GM23338 (cell line): Measurements from ENCODE around the gene DOCK10. TPM values are rescaled to one million over a fixed set of nuclear protein-coding genes. Genes with fewer than 3 reads are reported as not detected.

ENCODE experiments used
- ATAC-seq: fragments of 200-7000 bp; cut with Tn5 transposase; 3 replicates; pipeline ENCODE4 v1.9.1; 2020
- DNase-seq: peaks from one replicate; pipeline ENCODE4 v3.0.0-alpha.2; 2015; ENCODE audit warnings: low spot score
- H2AFZ ChIP-seq: fragments of 200-600 bp; sonication (generic); 2 replicates; pipeline ENCODE4 v1.8.0; 2016; ENCODE audit warnings: antibody characterized with exemption, mild to moderate bottlenecking, moderate library complexity
- H3F3A ChIP-seq: fragments of 200-600 bp; sonication (generic); replicated peaks from 2 replicates; pipeline ENCODE4 v1.8.0; 2017; ENCODE audit warnings: antibody characterized with exemption, mixed run types, low read depth
- H3K27ac ChIP-seq: fragments of 200-600 bp; sonication (generic); 2 replicates; pipeline ENCODE4 v1.6.1; 2016; ENCODE audit warnings: low read depth
- H3K27me3 ChIP-seq: fragments of 200-600 bp; sonication (generic); 2 replicates; pipeline ENCODE4 v1.8.0; 2016; ENCODE audit warnings: mild to moderate bottlenecking, mixed run types, moderate library complexity; ENCODE audit not compliant: insufficient read depth
- H3K36me3 ChIP-seq: fragments of 200-600 bp; sonication (generic); 2 replicates; pipeline ENCODE4 v1.8.0; 2016; ENCODE audit warnings: mild to moderate bottlenecking; ENCODE audit not compliant: insufficient read depth
- H3K4me1 ChIP-seq: fragments of 200-600 bp; sonication (generic); 2 replicates; pipeline ENCODE4 v1.8.0; 2016; ENCODE audit warnings: mild to moderate bottlenecking, moderate library complexity; ENCODE audit not compliant: insufficient read depth
- H3K4me2 ChIP-seq: fragments of 200-600 bp; sonication (generic); 2 replicates; pipeline ENCODE4 v1.7.1; 2017; ENCODE audit warnings: mixed run types
- H3K4me3 ChIP-seq: fragments of 200-600 bp; sonication (generic); 2 replicates; pipeline ENCODE4 v1.6.1; 2016; ENCODE audit warnings: mixed run types
- H3K79me2 ChIP-seq: fragments of 200-600 bp; sonication (generic); replicated peaks from 2 replicates; pipeline ENCODE4 v1.8.0; 2017; ENCODE audit warnings: mild to moderate bottlenecking; ENCODE audit not compliant: insufficient read depth
- H3K9me2 ChIP-seq: fragments of 200-600 bp; sonication (generic); 2 replicates; pipeline ENCODE4 v1.8.0; 2017; ENCODE audit not compliant: insufficient read depth
- H4K20me1 ChIP-seq: fragments of 200-600 bp; sonication (generic); replicated peaks from 2 replicates; pipeline ENCODE4 v1.8.0; 2017; ENCODE audit warnings: mild to moderate bottlenecking; ENCODE audit not compliant: insufficient read depth
- H3K27ac Mint-ChIP-seq: 2 replicates; pipeline ENCODE4 v1.8.0; 2020; ENCODE audit warnings: inconsistent platforms, mild to moderate bottlenecking, moderate library complexity, mixed read lengths
- H3K27me3 Mint-ChIP-seq: 3 replicates; pipeline ENCODE4 v1.8.0; 2022; ENCODE audit warnings: low read depth, mild to moderate bottlenecking, moderate library complexity, mixed read lengths, inconsistent platforms; ENCODE audit not compliant: insufficient read depth, poor library complexity
- H3K36me3 Mint-ChIP-seq: 3 replicates; pipeline ENCODE4 v1.8.0; 2021; ENCODE audit warnings: low read depth, mild to moderate bottlenecking, inconsistent platforms, moderate library complexity, mixed read lengths
- H3K4me1 Mint-ChIP-seq: 3 replicates; pipeline ENCODE4 v1.8.0; 2020; ENCODE audit warnings: mild to moderate bottlenecking, inconsistent platforms, mixed read lengths
- H3K4me3 Mint-ChIP-seq: 3 replicates; pipeline ENCODE4 v1.8.0; 2021; ENCODE audit warnings: moderate library complexity, mild to moderate bottlenecking, inconsistent platforms, mixed read lengths
- H3K9me3 Mint-ChIP-seq: 3 replicates; pipeline ENCODE4 v1.8.0; 2020; ENCODE audit warnings: moderate library complexity, mild to moderate bottlenecking, inconsistent platforms, mixed read lengths
- CREB1 ChIP-seq: fragments of 250-450 bp; sonication (Bioruptor Pico); IDR thresholded peaks from 2 replicates; pipeline ENCODE4 v1.5.0; 2020; ENCODE audit warnings: low read depth, mild to moderate bottlenecking, moderate library complexity
- EZH2 ChIP-seq: fragments of 200-600 bp; sonication (generic); IDR thresholded peaks from one replicate; pipeline ENCODE4 v1.8.0; 2017; ENCODE audit warnings: antibody characterized with exemption, mild to moderate bottlenecking, low read depth; ENCODE audit not compliant: unreplicated experiment
- EZH2phosphoT487 ChIP-seq: fragments of 200-600 bp; sonication (generic); IDR thresholded peaks from one replicate; pipeline ENCODE4 v1.8.1; 2018; ENCODE audit warnings: antibody characterized with exemption; ENCODE audit not compliant: unreplicated experiment
- JUNB ChIP-seq: IDR thresholded peaks from one replicate; pipeline ENCODE4 v1.6.1; 2016; ENCODE audit warnings: antibody characterized with exemption; ENCODE audit not compliant: unreplicated experiment
- NANOG ChIP-seq: IDR thresholded peaks from 2 replicates; pipeline ENCODE4 v1.6.1; 2016; ENCODE audit warnings: antibody characterized with exemption, borderline replicate concordance
- POLR2AphosphoS5 ChIP-seq: IDR thresholded peaks from 2 replicates; pipeline ENCODE4 v1.6.1; 2016; ENCODE audit warnings: antibody characterized with exemption, low read depth
- STAT1 ChIP-seq: IDR thresholded peaks from one replicate; pipeline ENCODE4 v1.6.1; 2016; ENCODE audit warnings: antibody characterized with exemption; ENCODE audit not compliant: unreplicated experiment
- ZNF114 ChIP-seq: fragments of 250-450 bp; sonication (Bioruptor Pico); IDR thresholded peaks from 2 replicates; pipeline ENCODE4 v1.5.0; 2020; ENCODE audit warnings: mild to moderate bottlenecking, moderate library complexity
- ZNF331 ChIP-seq: fragments of 250-450 bp; sonication (Bioruptor Pico); IDR thresholded peaks from 2 replicates; pipeline ENCODE4 v1.5.0; 2020; ENCODE audit warnings: low read depth, mild to moderate bottlenecking, moderate library complexity
- polyA plus RNA-seq: library from polyadenylated mRNA; unstranded; fragments of >200 nt; fragmentation: Nextera tagmentation; extraction: Ambion mirVana; gene quantifications from 2 replicates; pipeline ENCODE4 v1.2.1, GENCODE V29; 2016
- total RNA-seq: library from RNA; depleted of rRNA; stranded (reverse); fragments of >200 nt; shearing (Covaris generic); gene quantifications from 2 replicates; pipeline ENCODE4 v1.2.3, GENCODE V29; 2014
- TF ChIP-seq, protein P1 (sequence below): IDR thresholded peaks from 2 replicates; pipeline ENCODE4 v1.6.1; 2016; ENCODE audit warnings: antibody characterized with exemption
- TF ChIP-seq, protein P2 (sequence below), 2 experiments: fragments of 200-600 bp in 1 of 2; sonication (generic) in 1 of 2; conservative IDR thresholded peaks; 2 replicates each; pipeline versions ENCODE4 v1.5.1 to v1.6.1; 2016 to 2017; ENCODE audit warnings: antibody characterized with exemption in 2 of 2, low read depth in 2 of 2, mild to moderate bottlenecking in 2 of 2, moderate library complexity in 1 of 2
- TF ChIP-seq, protein P3 (sequence below): fragments of 250-450 bp; sonication (Bioruptor Pico); IDR thresholded peaks from 2 replicates; pipeline ENCODE4 v1.5.0; 2020; ENCODE audit warnings: mild to moderate bottlenecking, moderate library complexity
- TF ChIP-seq, protein P4 (sequence below): IDR thresholded peaks from one replicate; pipeline ENCODE4 v1.6.1; 2018; ENCODE audit warnings: antibody characterized with exemption; ENCODE audit not compliant: unreplicated experiment

DOCK10 gene
- total and polyA plus RNA-seq, 2 experiments from 2014 or later = 1.0 to 1.7 TPM

DNA sequence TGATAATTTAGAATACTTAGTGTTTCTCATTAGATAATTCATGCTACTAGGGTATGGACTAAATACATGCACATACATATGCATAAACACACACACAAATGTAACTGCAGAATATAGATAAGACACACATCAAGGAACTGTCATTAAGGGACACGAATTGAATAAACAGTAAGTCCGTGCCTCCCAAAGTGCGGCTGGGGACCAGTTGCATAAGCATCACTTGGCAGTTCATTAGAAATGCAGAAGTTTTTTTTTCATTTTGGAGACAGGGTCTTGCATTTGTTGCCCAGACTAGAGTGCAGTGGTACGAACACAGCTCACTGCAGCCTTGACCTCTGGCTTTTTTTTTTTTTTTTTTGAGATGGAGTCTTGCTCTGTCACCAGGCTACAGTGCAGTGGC lies 196.1 kb downstream of the DOCK10 start:
- H3K27ac ChIP-seq = no peak overlapping the region
- H3K4me1 Mint-ChIP-seq = no peaks in the 10 kb centered on the region
- H2AFZ ChIP-seq = no peak overlapping the region
- no peaks in the 10 kb centered on the region for H3F3A ChIP-seq
- no peak overlapping the region for H3K4me3 ChIP-seq
- H3K27ac Mint-ChIP-seq = no peak overlapping the region
- no peak overlapping the region for H3K4me2 ChIP-seq
- no peaks in the 10 kb centered on the region for H3K36me3 ChIP-seq
- TF ChIP-seq, protein P1, sequence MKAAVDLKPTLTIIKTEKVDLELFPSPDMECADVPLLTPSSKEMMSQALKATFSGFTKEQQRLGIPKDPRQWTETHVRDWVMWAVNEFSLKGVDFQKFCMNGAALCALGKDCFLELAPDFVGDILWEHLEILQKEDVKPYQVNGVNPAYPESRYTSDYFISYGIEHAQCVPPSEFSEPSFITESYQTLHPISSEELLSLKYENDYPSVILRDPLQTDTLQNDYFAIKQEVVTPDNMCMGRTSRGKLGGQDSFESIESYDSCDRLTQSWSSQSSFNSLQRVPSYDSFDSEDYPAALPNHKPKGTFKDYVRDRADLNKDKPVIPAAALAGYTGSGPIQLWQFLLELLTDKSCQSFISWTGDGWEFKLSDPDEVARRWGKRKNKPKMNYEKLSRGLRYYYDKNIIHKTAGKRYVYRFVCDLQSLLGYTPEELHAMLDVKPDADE = no peak
- TF ChIP-seq ZNF331 (CRISPR knock-in tag) (no peak), CREB1 (CRISPR knock-in tag) (no peak), NANOG (no peak), EZH2 (no peak), STAT1 (no peak), ZNF114 (CRISPR knock-in tag) (no peak), POLR2AphosphoS5 (no peak), JUNB (no peak), EZH2phosphoT487 (no peak)
- TF ChIP-seq, protein P2, sequence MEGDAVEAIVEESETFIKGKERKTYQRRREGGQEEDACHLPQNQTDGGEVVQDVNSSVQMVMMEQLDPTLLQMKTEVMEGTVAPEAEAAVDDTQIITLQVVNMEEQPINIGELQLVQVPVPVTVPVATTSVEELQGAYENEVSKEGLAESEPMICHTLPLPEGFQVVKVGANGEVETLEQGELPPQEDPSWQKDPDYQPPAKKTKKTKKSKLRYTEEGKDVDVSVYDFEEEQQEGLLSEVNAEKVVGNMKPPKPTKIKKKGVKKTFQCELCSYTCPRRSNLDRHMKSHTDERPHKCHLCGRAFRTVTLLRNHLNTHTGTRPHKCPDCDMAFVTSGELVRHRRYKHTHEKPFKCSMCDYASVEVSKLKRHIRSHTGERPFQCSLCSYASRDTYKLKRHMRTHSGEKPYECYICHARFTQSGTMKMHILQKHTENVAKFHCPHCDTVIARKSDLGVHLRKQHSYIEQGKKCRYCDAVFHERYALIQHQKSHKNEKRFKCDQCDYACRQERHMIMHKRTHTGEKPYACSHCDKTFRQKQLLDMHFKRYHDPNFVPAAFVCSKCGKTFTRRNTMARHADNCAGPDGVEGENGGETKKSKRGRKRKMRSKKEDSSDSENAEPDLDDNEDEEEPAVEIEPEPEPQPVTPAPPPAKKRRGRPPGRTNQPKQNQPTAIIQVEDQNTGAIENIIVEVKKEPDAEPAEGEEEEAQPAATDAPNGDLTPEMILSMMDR (conservative IDR thresholded peaks at IDR 0.05; ENCODE audit: low read depth in 2 of 2) = no peak
- TF ChIP-seq, protein P3, sequence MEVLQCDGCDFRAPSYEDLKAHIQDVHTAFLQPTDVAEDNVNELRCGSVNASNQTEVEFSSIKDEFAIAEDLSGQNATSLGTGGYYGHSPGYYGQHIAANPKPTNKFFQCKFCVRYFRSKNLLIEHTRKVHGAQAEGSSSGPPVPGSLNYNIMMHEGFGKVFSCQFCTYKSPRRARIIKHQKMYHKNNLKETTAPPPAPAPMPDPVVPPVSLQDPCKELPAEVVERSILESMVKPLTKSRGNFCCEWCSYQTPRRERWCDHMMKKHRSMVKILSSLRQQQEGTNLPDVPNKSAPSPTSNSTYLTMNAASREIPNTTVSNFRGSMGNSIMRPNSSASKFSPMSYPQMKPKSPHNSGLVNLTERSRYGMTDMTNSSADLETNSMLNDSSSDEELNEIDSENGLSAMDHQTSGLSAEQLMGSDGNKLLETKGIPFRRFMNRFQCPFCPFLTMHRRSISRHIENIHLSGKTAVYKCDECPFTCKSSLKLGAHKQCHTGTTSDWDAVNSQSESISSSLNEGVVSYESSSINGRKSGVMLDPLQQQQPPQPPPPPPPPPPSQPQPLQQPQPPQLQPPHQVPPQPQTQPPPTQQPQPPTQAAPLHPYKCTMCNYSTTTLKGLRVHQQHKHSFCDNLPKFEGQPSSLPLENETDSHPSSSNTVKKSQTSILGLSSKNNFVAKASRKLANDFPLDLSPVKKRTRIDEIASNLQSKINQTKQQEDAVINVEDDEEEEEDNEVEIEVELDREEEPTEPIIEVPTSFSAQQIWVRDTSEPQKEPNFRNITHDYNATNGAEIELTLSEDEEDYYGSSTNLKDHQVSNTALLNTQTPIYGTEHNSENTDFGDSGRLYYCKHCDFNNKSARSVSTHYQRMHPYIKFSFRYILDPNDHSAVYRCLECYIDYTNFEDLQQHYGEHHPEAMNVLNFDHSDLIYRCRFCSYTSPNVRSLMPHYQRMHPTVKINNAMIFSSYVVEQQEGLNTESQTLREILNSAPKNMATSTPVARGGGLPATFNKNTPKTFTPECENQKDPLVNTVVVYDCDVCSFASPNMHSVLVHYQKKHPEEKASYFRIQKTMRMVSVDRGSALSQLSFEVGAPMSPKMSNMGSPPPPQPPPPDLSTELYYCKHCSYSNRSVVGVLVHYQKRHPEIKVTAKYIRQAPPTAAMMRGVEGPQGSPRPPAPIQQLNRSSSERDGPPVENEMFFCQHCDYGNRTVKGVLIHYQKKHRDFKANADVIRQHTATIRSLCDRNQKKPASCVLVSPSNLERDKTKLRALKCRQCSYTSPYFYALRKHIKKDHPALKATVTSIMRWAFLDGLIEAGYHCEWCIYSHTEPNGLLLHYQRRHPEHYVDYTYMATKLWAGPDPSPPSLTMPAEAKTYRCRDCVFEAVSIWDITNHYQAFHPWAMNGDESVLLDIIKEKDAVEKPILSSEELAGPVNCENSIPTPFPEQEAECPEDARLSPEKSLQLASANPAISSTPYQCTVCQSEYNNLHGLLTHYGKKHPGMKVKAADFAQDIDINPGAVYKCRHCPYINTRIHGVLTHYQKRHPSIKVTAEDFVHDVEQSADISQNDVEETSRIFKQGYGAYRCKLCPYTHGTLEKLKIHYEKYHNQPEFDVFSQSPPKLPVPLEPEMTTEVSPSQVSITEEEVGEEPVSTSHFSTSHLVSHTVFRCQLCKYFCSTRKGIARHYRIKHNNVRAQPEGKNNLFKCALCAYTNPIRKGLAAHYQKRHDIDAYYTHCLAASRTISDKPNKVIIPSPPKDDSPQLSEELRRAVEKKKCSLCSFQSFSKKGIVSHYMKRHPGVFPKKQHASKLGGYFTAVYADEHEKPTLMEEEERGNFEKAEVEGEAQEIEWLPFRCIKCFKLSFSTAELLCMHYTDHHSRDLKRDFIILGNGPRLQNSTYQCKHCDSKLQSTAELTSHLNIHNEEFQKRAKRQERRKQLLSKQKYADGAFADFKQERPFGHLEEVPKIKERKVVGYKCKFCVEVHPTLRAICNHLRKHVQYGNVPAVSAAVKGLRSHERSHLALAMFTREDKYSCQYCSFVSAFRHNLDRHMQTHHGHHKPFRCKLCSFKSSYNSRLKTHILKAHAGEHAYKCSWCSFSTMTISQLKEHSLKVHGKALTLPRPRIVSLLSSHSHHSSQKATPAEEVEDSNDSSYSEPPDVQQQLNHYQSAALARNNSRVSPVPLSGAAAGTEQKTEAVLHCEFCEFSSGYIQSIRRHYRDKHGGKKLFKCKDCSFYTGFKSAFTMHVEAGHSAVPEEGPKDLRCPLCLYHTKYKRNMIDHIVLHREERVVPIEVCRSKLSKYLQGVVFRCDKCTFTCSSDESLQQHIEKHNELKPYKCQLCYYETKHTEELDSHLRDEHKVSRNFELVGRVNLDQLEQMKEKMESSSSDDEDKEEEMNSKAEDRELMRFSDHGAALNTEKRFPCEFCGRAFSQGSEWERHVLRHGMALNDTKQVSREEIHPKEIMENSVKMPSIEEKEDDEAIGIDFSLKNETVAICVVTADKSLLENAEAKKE (CRISPR knock-in tag) = no peak
- TF ChIP-seq, protein P4, sequence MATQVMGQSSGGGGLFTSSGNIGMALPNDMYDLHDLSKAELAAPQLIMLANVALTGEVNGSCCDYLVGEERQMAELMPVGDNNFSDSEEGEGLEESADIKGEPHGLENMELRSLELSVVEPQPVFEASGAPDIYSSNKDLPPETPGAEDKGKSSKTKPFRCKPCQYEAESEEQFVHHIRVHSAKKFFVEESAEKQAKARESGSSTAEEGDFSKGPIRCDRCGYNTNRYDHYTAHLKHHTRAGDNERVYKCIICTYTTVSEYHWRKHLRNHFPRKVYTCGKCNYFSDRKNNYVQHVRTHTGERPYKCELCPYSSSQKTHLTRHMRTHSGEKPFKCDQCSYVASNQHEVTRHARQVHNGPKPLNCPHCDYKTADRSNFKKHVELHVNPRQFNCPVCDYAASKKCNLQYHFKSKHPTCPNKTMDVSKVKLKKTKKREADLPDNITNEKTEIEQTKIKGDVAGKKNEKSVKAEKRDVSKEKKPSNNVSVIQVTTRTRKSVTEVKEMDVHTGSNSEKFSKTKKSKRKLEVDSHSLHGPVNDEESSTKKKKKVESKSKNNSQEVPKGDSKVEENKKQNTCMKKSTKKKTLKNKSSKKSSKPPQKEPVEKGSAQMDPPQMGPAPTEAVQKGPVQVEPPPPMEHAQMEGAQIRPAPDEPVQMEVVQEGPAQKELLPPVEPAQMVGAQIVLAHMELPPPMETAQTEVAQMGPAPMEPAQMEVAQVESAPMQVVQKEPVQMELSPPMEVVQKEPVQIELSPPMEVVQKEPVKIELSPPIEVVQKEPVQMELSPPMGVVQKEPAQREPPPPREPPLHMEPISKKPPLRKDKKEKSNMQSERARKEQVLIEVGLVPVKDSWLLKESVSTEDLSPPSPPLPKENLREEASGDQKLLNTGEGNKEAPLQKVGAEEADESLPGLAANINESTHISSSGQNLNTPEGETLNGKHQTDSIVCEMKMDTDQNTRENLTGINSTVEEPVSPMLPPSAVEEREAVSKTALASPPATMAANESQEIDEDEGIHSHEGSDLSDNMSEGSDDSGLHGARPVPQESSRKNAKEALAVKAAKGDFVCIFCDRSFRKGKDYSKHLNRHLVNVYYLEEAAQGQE = no peak
- H3K4me1 ChIP-seq = no peaks in the 10 kb centered on the region
- no peaks in the 10 kb centered on the region for H3K9me3 Mint-ChIP-seq
- no peak for DNase-seq
- no peaks in the 10 kb centered on the region for H4K20me1 ChIP-seq
- peaks cover 2% of the 10 kb centered on the region for H3K27me3 Mint-ChIP-seq
- no peak for ATAC-seq
- H3K9me2 ChIP-seq = no peaks in the 10 kb centered on the region
- H3K36me3 Mint-ChIP-seq = no peaks in the 10 kb centered on the region
- no peak overlapping the region for H3K4me3 Mint-ChIP-seq
- no peaks in the 10 kb centered on the region for H3K79me2 ChIP-seq
- no peaks in the 10 kb centered on the region for H3K27me3 ChIP-seq
